Esophagus squamous epithelium (tissue), 4 donors: Measurements from ENCODE around the gene RGS6.

Experiments
- POLR2A ChIP-seq, 4 donors: fragments of 450-650 bp; IDR thresholded peaks; one replicate each; pipeline ENCODE4 v1.6.1; 2017; ENCODE audit warnings: antibody characterized with exemption in 4 of 4, mild to moderate bottlenecking in 4 of 4, moderate library complexity in 3 of 4
- TF ChIP-seq, protein P1 (sequence below), 6 experiments: fragments of 450-650 bp in 4 of 6; fragments of 200-600 bp in 2 of 6; sonication (generic) in 2 of 6; IDR thresholded peaks; one replicate each; pipeline ENCODE4 v1.5.1; 2016 to 2019; ENCODE audit warnings: antibody characterized with exemption in 6 of 6, mild to moderate bottlenecking in 4 of 6, moderate library complexity in 4 of 6

- TF ChIP-seq, protein P1, sequence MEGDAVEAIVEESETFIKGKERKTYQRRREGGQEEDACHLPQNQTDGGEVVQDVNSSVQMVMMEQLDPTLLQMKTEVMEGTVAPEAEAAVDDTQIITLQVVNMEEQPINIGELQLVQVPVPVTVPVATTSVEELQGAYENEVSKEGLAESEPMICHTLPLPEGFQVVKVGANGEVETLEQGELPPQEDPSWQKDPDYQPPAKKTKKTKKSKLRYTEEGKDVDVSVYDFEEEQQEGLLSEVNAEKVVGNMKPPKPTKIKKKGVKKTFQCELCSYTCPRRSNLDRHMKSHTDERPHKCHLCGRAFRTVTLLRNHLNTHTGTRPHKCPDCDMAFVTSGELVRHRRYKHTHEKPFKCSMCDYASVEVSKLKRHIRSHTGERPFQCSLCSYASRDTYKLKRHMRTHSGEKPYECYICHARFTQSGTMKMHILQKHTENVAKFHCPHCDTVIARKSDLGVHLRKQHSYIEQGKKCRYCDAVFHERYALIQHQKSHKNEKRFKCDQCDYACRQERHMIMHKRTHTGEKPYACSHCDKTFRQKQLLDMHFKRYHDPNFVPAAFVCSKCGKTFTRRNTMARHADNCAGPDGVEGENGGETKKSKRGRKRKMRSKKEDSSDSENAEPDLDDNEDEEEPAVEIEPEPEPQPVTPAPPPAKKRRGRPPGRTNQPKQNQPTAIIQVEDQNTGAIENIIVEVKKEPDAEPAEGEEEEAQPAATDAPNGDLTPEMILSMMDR (IDR thresholded peaks at IDR 0.05), result no peak
- no peak for TF ChIP-seq POLR2A (IDR thresholded peaks at IDR 0.05)
These were observed 24.8 kb downstream of the RGS6 start for GRCh38 chr14:71956920-71957563.
